GM23338 (cell line): ENCODE measurements around the gene SLC25A30.

Experiments
- CREB1 ChIP-seq: fragments of 250-450 bp; sonication (Bioruptor Pico); IDR thresholded peaks from 2 replicates; pipeline ENCODE4 v1.5.0; 2020; ENCODE audit warnings: low read depth, mild to moderate bottlenecking, moderate library complexity
- ETS1 ChIP-seq: IDR thresholded peaks from 2 replicates; pipeline ENCODE4 v1.6.1; 2016; ENCODE audit warnings: antibody characterized with exemption
- EZH2 ChIP-seq: fragments of 200-600 bp; sonication (generic); IDR thresholded peaks from one replicate; pipeline ENCODE4 v1.8.0; 2017; ENCODE audit warnings: antibody characterized with exemption, mild to moderate bottlenecking, low read depth; ENCODE audit not compliant: unreplicated experiment
- EZH2phosphoT487 ChIP-seq: fragments of 200-600 bp; sonication (generic); IDR thresholded peaks from one replicate; pipeline ENCODE4 v1.8.1; 2018; ENCODE audit warnings: antibody characterized with exemption; ENCODE audit not compliant: unreplicated experiment
- JUNB ChIP-seq: IDR thresholded peaks from one replicate; pipeline ENCODE4 v1.6.1; 2016; ENCODE audit warnings: antibody characterized with exemption; ENCODE audit not compliant: unreplicated experiment
- NANOG ChIP-seq: IDR thresholded peaks from 2 replicates; pipeline ENCODE4 v1.6.1; 2016; ENCODE audit warnings: antibody characterized with exemption, borderline replicate concordance
- POLR2AphosphoS5 ChIP-seq: IDR thresholded peaks from 2 replicates; pipeline ENCODE4 v1.6.1; 2016; ENCODE audit warnings: antibody characterized with exemption, low read depth
- STAT1 ChIP-seq: IDR thresholded peaks from one replicate; pipeline ENCODE4 v1.6.1; 2016; ENCODE audit warnings: antibody characterized with exemption; ENCODE audit not compliant: unreplicated experiment
- ZNF114 ChIP-seq: fragments of 250-450 bp; sonication (Bioruptor Pico); IDR thresholded peaks from 2 replicates; pipeline ENCODE4 v1.5.0; 2020; ENCODE audit warnings: mild to moderate bottlenecking, moderate library complexity
- ZNF331 ChIP-seq: fragments of 250-450 bp; sonication (Bioruptor Pico); IDR thresholded peaks from 2 replicates; pipeline ENCODE4 v1.5.0; 2020; ENCODE audit warnings: low read depth, mild to moderate bottlenecking, moderate library complexity
- ZNF462 ChIP-seq: fragments of 250-450 bp; sonication (Bioruptor Pico); IDR thresholded peaks from 2 replicates; pipeline ENCODE4 v1.5.0; 2020; ENCODE audit warnings: mild to moderate bottlenecking, moderate library complexity
- TF ChIP-seq, protein P1 (sequence below), 2 experiments: fragments of 200-600 bp in 1 of 2; sonication (generic) in 1 of 2; conservative IDR thresholded peaks; 2 replicates each; pipeline versions ENCODE4 v1.5.1 to v1.6.1; 2016 to 2017; ENCODE audit warnings: antibody characterized with exemption in 2 of 2, low read depth in 2 of 2, mild to moderate bottlenecking in 2 of 2, moderate library complexity in 1 of 2
- TF ChIP-seq, protein P2 (sequence below): IDR thresholded peaks from one replicate; pipeline ENCODE4 v1.6.1; 2018; ENCODE audit warnings: antibody characterized with exemption; ENCODE audit not compliant: unreplicated experiment

GRCh38 chr13:45391926-45392325 lies 26.2 kb downstream of the SLC25A30 start:
- TF ChIP-seq, protein P1, sequence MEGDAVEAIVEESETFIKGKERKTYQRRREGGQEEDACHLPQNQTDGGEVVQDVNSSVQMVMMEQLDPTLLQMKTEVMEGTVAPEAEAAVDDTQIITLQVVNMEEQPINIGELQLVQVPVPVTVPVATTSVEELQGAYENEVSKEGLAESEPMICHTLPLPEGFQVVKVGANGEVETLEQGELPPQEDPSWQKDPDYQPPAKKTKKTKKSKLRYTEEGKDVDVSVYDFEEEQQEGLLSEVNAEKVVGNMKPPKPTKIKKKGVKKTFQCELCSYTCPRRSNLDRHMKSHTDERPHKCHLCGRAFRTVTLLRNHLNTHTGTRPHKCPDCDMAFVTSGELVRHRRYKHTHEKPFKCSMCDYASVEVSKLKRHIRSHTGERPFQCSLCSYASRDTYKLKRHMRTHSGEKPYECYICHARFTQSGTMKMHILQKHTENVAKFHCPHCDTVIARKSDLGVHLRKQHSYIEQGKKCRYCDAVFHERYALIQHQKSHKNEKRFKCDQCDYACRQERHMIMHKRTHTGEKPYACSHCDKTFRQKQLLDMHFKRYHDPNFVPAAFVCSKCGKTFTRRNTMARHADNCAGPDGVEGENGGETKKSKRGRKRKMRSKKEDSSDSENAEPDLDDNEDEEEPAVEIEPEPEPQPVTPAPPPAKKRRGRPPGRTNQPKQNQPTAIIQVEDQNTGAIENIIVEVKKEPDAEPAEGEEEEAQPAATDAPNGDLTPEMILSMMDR (conservative IDR thresholded peaks at IDR 0.05; ENCODE audit: low read depth in 2 of 2): no peak
- TF ChIP-seq POLR2AphosphoS5 (no peak), EZH2 (no peak), NANOG (no peak), ZNF114 (CRISPR knock-in tag) (no peak), JUNB (no peak), EZH2phosphoT487 (no peak), CREB1 (CRISPR knock-in tag) (no peak), ZNF331 (CRISPR knock-in tag) (no peak), ETS1 (no peak), STAT1 (no peak), ZNF462 (no peak)
- TF ChIP-seq, protein P2, sequence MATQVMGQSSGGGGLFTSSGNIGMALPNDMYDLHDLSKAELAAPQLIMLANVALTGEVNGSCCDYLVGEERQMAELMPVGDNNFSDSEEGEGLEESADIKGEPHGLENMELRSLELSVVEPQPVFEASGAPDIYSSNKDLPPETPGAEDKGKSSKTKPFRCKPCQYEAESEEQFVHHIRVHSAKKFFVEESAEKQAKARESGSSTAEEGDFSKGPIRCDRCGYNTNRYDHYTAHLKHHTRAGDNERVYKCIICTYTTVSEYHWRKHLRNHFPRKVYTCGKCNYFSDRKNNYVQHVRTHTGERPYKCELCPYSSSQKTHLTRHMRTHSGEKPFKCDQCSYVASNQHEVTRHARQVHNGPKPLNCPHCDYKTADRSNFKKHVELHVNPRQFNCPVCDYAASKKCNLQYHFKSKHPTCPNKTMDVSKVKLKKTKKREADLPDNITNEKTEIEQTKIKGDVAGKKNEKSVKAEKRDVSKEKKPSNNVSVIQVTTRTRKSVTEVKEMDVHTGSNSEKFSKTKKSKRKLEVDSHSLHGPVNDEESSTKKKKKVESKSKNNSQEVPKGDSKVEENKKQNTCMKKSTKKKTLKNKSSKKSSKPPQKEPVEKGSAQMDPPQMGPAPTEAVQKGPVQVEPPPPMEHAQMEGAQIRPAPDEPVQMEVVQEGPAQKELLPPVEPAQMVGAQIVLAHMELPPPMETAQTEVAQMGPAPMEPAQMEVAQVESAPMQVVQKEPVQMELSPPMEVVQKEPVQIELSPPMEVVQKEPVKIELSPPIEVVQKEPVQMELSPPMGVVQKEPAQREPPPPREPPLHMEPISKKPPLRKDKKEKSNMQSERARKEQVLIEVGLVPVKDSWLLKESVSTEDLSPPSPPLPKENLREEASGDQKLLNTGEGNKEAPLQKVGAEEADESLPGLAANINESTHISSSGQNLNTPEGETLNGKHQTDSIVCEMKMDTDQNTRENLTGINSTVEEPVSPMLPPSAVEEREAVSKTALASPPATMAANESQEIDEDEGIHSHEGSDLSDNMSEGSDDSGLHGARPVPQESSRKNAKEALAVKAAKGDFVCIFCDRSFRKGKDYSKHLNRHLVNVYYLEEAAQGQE: no peak
